ENCODE measurements around the gene HEXIM1.

Gene HEXIM1

GRCh38 chr17:45143767-45144198 is 4.5 kb upstream of the HEXIM1 start:
- TF ChIP-seq FOXM1 (IDR thresholded peaks at IDR 0.05; ENCODE audit: borderline replicate concordance, low read depth) = no peak
- no peak for TF ChIP-seq NFIC (IDR thresholded peaks at IDR 0.05)
- no peak for TF ChIP-seq RAD21 (IDR thresholded peaks at IDR 0.05; ENCODE audit: low read depth)
- no peak for TF ChIP-seq TAF1 (IDR thresholded peaks at IDR 0.05; ENCODE audit: low read depth)
- TF ChIP-seq CEBPB (IDR thresholded peaks at IDR 0.05) = no peak
- TF ChIP-seq YY1 (IDR thresholded peaks at IDR 0.05; ENCODE audit: low read depth) = no peak

GRCh38 chr17:45144199-45145034 is 3.9 kb upstream of the HEXIM1 start:
- TF ChIP-seq CEBPB (IDR thresholded peaks at IDR 0.05) (no peak), FOXM1 (IDR thresholded peaks at IDR 0.05; ENCODE audit: borderline replicate concordance, low read depth) (no peak), YY1 (IDR thresholded peaks at IDR 0.05; ENCODE audit: low read depth) (no peak), TAF1 (IDR thresholded peaks at IDR 0.05; ENCODE audit: low read depth) (no peak), ZBTB7A (IDR thresholded peaks at IDR 0.05; ENCODE audit: low read depth) (no peak), REST (IDR thresholded peaks at IDR 0.05; ENCODE audit: low read depth) (no peak), EGR1 (IDR thresholded peaks at IDR 0.05) (no peak), EP300 (IDR thresholded peaks at IDR 0.05; ENCODE audit: borderline replicate concordance) (no peak)

- no peak for TF ChIP-seq NFIC (IDR thresholded peaks at IDR 0.05)
- TF ChIP-seq FOXM1 (IDR thresholded peaks at IDR 0.05; ENCODE audit: borderline replicate concordance, low read depth) = no peak
- TF ChIP-seq ZBTB7A (IDR thresholded peaks at IDR 0.05; ENCODE audit: low read depth) = no peak
- no peak for TF ChIP-seq RAD21 (IDR thresholded peaks at IDR 0.05; ENCODE audit: low read depth)
- TF ChIP-seq YY1 (IDR thresholded peaks at IDR 0.05; ENCODE audit: low read depth) = no peak
- no peak for TF ChIP-seq CREB1 (IDR thresholded peaks at IDR 0.05; ENCODE audit: low read depth)
- no peak for TF ChIP-seq EGR1 (IDR thresholded peaks at IDR 0.05)
- TF ChIP-seq EP300 (IDR thresholded peaks at IDR 0.05; ENCODE audit: borderline replicate concordance) = no peak
- no peak for TF ChIP-seq TCF12 (IDR thresholded peaks at IDR 0.05; ENCODE audit: low read depth)
- TF ChIP-seq TAF1 (IDR thresholded peaks at IDR 0.05; ENCODE audit: low read depth) = no peak
- TF ChIP-seq CEBPB (IDR thresholded peaks at IDR 0.05) = no peak
- no peak for TF ChIP-seq TEAD4 (IDR thresholded peaks at IDR 0.05)
- TF ChIP-seq MAX (IDR thresholded peaks at IDR 0.05) = no peak
- TF ChIP-seq REST (IDR thresholded peaks at IDR 0.05; ENCODE audit: low read depth) = no peak
- TF ChIP-seq USF1 (IDR thresholded peaks at IDR 0.05) = no peak
These were observed 3.3 kb upstream of the HEXIM1 start for GRCh38 chr17:45145035-45145389.

- TF ChIP-seq YY1 (IDR thresholded peaks at IDR 0.05; ENCODE audit: low read depth) (no peak), TEAD4 (IDR thresholded peaks at IDR 0.05) (no peak), NFIC (IDR thresholded peaks at IDR 0.05) (no peak), TCF12 (IDR thresholded peaks at IDR 0.05; ENCODE audit: low read depth) (no peak), EP300 (IDR thresholded peaks at IDR 0.05; ENCODE audit: borderline replicate concordance) (no peak), CEBPB (IDR thresholded peaks at IDR 0.05) (no peak), ZBTB7A (IDR thresholded peaks at IDR 0.05; ENCODE audit: low read depth) (no peak), EGR1 (IDR thresholded peaks at IDR 0.05) (no peak)
These were observed 2.1 kb upstream of the HEXIM1 start for GRCh38 chr17:45146166-45146565.

GRCh38 chr17:45146592-45146889 is 1.7 kb upstream of the HEXIM1 start:
- TF ChIP-seq TCF12 (IDR thresholded peaks at IDR 0.05; ENCODE audit: low read depth) (no peak), EGR1 (IDR thresholded peaks at IDR 0.05) (no peak), EP300 (IDR thresholded peaks at IDR 0.05; ENCODE audit: borderline replicate concordance) (no peak), RAD21 (IDR thresholded peaks at IDR 0.05; ENCODE audit: low read depth) (no peak), TAF1 (IDR thresholded peaks at IDR 0.05; ENCODE audit: low read depth) (no peak), ZBTB7A (IDR thresholded peaks at IDR 0.05; ENCODE audit: low read depth) (no peak), USF1 (IDR thresholded peaks at IDR 0.05) (no peak), REST (IDR thresholded peaks at IDR 0.05; ENCODE audit: low read depth) (no peak), CREB1 (IDR thresholded peaks at IDR 0.05; ENCODE audit: low read depth) (no peak), FOXM1 (IDR thresholded peaks at IDR 0.05; ENCODE audit: borderline replicate concordance, low read depth) (no peak), NFIC (IDR thresholded peaks at IDR 0.05) (no peak), YY1 (IDR thresholded peaks at IDR 0.05; ENCODE audit: low read depth) (no peak), MAX (IDR thresholded peaks at IDR 0.05) (no peak), CEBPB (IDR thresholded peaks at IDR 0.05) (no peak), TEAD4 (IDR thresholded peaks at IDR 0.05) (no peak)

Measured in Ishikawa (cell line).